Smooth muscle cell (in vitro differentiated cells): Measurements from ENCODE around the gene SLIT3. TPM values are rescaled to one million over a fixed set of nuclear protein-coding genes. Genes with fewer than 3 reads are reported as not detected.

Source experiments
- DNase-seq: peaks from one replicate; lab custom pipeline; 2025; ENCODE audit not compliant: unreplicated experiment; lab: John Stamatoyannopoulos, UW
- H2AFZ ChIP-seq: fragments of 200-600 bp; sonication (generic); 2 replicates; pipeline ENCODE4 v1.6.0; 2016; ENCODE audit warnings: antibody characterized with exemption, low read depth, mild to moderate bottlenecking
- H3F3A ChIP-seq: fragments of 200-600 bp; sonication (generic); 2 replicates; pipeline ENCODE4 v1.6.0; 2017; ENCODE audit warnings: antibody characterized with exemption, low read depth
- H3K27ac ChIP-seq: fragments of 200-600 bp; sonication (generic); 2 replicates; pipeline ENCODE4 v1.5.1; 2016; ENCODE audit warnings: low read depth, mild to moderate bottlenecking
- H3K27me3 ChIP-seq: fragments of 200-600 bp; sonication (generic); 2 replicates; pipeline ENCODE4 v1.6.1; 2016; ENCODE audit warnings: low read depth, mild to moderate bottlenecking
- H3K36me3 ChIP-seq: fragments of 200-600 bp; sonication (generic); 2 replicates; pipeline ENCODE4 v1.5.1; 2016; ENCODE audit warnings: low read depth
- H3K4me1 ChIP-seq: fragments of 200-600 bp; sonication (generic); 2 replicates; pipeline ENCODE4 v1.5.1; 2016; ENCODE audit warnings: low read depth
- H3K4me2 ChIP-seq: fragments of 200-600 bp; sonication (generic); 2 replicates; pipeline ENCODE4 v1.6.0; 2016; ENCODE audit warnings: mild to moderate bottlenecking
- H3K4me3 ChIP-seq: fragments of 200-600 bp; sonication (generic); 2 replicates; pipeline ENCODE4 v1.5.1; 2016; ENCODE audit warnings: mild to moderate bottlenecking
- H3K79me2 ChIP-seq: fragments of 200-600 bp; sonication (generic); 2 replicates; pipeline ENCODE4 v1.6.0; 2016; ENCODE audit warnings: low read depth, mild to moderate bottlenecking
- H3K9ac ChIP-seq: fragments of 200-600 bp; sonication (generic); 2 replicates; pipeline ENCODE4 v1.6.0; 2016; ENCODE audit warnings: low read depth
- H3K9me3 ChIP-seq: fragments of 200-600 bp; sonication (generic); replicated peaks from 2 replicates; pipeline ENCODE4 v1.5.1; 2016; ENCODE audit warnings: low read depth
- H4K20me1 ChIP-seq: fragments of 200-600 bp; sonication (generic); 2 replicates; pipeline ENCODE4 v1.6.0; 2016; ENCODE audit warnings: low read depth
- CTCF ChIP-seq: fragments of 200-600 bp; sonication (generic); IDR thresholded peaks from 2 replicates; pipeline ENCODE4 v1.5.1; 2017; ENCODE audit warnings: borderline replicate concordance, mild to moderate bottlenecking, antibody characterized with exemption; ENCODE audit not compliant: insufficient read depth, poor library complexity, severe bottlenecking
- WGBS: methylation state at CpG from one replicate; pipeline ENCODE4 v1.1.7; 2016; ENCODE audit warnings: low lambda C conversion rate; 5-methylcytosine and 5-hydroxymethylcytosine counted together
- polyA plus RNA-seq: library from polyadenylated mRNA; unstranded; fragments of >200 nt; fragmentation: Nextera tagmentation; extraction: Ambion mirVana; gene quantifications from 2 replicates; pipeline ENCODE4 v1.2.1, GENCODE V29; 2016
- total RNA-seq: library from RNA; depleted of rRNA; stranded (reverse); fragments of >200 nt; gene quantifications from 2 replicates; pipeline ENCODE4 v1.2.3, GENCODE V29; 2014

The SLIT3 gene
- total and polyA plus RNA-seq, 2 experiments from 2014 or later = 25.4 to 29.5 TPM

- WGBS = 94% methylated on average over 1 of the region's 1 CpG
- Histone ChIP-seq H3K79me2 (no peaks in the 10 kb centered on the region), H3K9me3 (no peaks in the 10 kb centered on the region)
These were observed 680.1 kb downstream of the SLIT3 start for GRCh38 chr5:168620807-168621206.

GRCh38 chr5:168614661-168615060, 686.3 kb downstream of the SLIT3 start:
- H3K4me2 ChIP-seq = no peak overlapping the region
- no peaks in the 10 kb centered on the region for H3K27me3 ChIP-seq
- WGBS = 94% methylated on average over 10 of the region's 10 CpGs
- no peaks in the 10 kb centered on the region for H4K20me1 ChIP-seq
- DNase-seq = no peak
- H3K4me3 ChIP-seq = no peak overlapping the region
- no peak for TF ChIP-seq CTCF
- no peak overlapping the region for H3K9ac ChIP-seq
- no peaks in the 10 kb centered on the region for H3K79me2 ChIP-seq
- H3K27ac ChIP-seq = no peak overlapping the region
- H3K9me3 ChIP-seq = no peaks in the 10 kb centered on the region
- H3F3A ChIP-seq = peaks cover 3% of the 10 kb centered on the region
- H3K4me1 ChIP-seq = no peaks in the 10 kb centered on the region
- no peaks in the 10 kb centered on the region for H3K36me3 ChIP-seq
- H2AFZ ChIP-seq = no peak overlapping the region

More at GRCh38 chr5:168620807-168621206, 680.1 kb downstream of the SLIT3 start:
- TF ChIP-seq CTCF = no peak
- no peak overlapping the region for H3K27ac ChIP-seq
- H3K36me3 ChIP-seq = no peaks in the 10 kb centered on the region
- H3K27me3 ChIP-seq = no peaks in the 10 kb centered on the region
- H3K4me2 ChIP-seq = no peak overlapping the region
- H3K4me1 ChIP-seq = no peaks in the 10 kb centered on the region
- H3K9ac ChIP-seq = no peak overlapping the region
- H2AFZ ChIP-seq = no peak overlapping the region
- H3K4me3 ChIP-seq = no peak overlapping the region
- no peaks in the 10 kb centered on the region for H4K20me1 ChIP-seq
- no peaks in the 10 kb centered on the region for H3F3A ChIP-seq
- no peak for DNase-seq

GRCh38 chr5:168613996-168614395, 686.9 kb downstream of the SLIT3 start:
- no peak for TF ChIP-seq CTCF
- Histone ChIP-seq H3K27me3 (no peaks in the 10 kb centered on the region), H3K4me2 (no peak overlapping the region), H3F3A (peaks cover 3% of the 10 kb centered on the region), H3K4me3 (no peak overlapping the region), H4K20me1 (no peaks in the 10 kb centered on the region), H3K79me2 (no peaks in the 10 kb centered on the region), H3K4me1 (no peaks in the 10 kb centered on the region), H2AFZ (no peak overlapping the region), H3K27ac (no peak overlapping the region), H3K9me3 (no peaks in the 10 kb centered on the region), H3K9ac (no peak overlapping the region), H3K36me3 (no peaks in the 10 kb centered on the region)
- DNase-seq = no peak
- WGBS = 88% methylated on average over 1 of the region's 1 CpG

- Histone ChIP-seq H3K36me3 (no peaks in the 10 kb centered on the region), H3K79me2 (no peaks in the 10 kb centered on the region), H2AFZ (no peak overlapping the region), H3K4me1 (no peaks in the 10 kb centered on the region), H3K9me3 (no peaks in the 10 kb centered on the region), H4K20me1 (no peaks in the 10 kb centered on the region), H3K4me3 (no peak overlapping the region), H3F3A (peaks cover 3% of the 10 kb centered on the region), H3K4me2 (no peak overlapping the region), H3K27ac (no peak overlapping the region), H3K9ac (no peak overlapping the region), H3K27me3 (no peaks in the 10 kb centered on the region)
- no peak for TF ChIP-seq CTCF
- DNase-seq = no peak
- 62% methylated on average over 2 of the region's 2 CpGs for WGBS
These were observed 687.5 kb downstream of the SLIT3 start for GRCh38 chr5:168613396-168613795.
